SKM-1 (cell line): Measurements from ENCODE around the gene ZDHHC3.
"Not testable (repeated sequence)": the region's sequence is repeated elsewhere in the genome, so short reads cannot be mapped to it uniquely, and the experiment has no call there.

ENCODE experiments used
- DNase-seq: peaks from one replicate; lab custom pipeline; 2025; ENCODE audit not compliant: unreplicated experiment; lab: John Stamatoyannopoulos, UW

Gene ZDHHC3

GRCh38 chr3:44966795-44967278, 9.1 kb downstream of the ZDHHC3 start:
- peak; percentile 83 for DNase-seq

DNA sequence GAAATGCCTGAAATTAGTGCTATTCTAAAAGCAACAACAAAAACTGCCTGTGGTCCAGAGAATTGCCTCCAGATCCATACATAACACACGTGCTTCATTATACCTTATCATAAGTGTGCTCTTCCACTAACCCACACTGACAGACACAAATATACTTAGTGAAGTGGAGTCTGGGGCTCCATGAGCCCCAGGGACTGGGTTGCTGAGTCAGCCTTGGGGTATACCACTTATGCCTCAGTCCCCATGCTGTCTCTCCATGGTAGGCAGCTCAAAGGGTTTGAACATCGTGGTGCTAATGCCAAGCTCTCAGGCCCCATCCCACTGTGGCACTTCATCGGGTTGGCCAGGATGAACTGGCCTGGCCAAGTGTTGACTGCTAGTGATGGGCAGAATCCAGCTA, 10.8 kb downstream of the ZDHHC3 start:
- no peak for DNase-seq

GRCh38 chr3:44963571-44964325, 12.2 kb downstream of the ZDHHC3 start:
- no peak for DNase-seq

DNA sequence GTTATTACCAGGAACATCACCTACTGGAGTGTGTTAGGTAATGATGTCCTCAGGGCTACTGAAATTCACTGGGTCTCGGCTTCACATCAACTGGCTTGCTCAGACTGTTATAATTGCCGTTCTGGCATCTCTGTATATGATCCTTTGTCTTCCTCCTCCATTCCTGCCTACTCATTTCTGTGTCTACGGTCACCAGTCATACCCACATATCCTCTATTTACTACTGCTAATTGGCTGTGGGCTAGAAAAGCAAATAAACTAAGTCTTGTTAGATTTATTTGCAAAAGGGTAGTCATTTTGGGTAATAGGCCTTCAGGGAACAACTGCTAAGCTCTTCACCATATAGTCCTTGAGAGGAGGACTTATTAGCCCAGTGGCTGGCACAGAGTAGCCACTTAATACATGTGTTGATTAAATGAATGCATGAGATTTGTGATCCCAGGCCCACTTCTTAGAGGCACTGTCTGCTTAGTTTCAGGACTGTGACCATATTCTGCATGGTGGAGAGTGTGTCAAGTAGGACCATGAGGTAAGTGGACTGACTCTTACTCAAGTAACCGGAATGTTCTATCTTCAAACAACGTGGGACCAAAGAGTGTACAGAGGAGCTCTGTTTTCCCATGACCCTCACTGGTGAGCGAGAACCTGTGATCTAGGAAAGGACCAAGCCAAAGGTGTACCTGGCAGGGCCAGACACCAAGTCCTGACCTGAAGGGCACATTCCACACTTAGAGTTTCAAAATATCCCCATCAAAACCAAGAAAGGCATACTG, 13.2 kb downstream of the ZDHHC3 start:
- DNase-seq = no peak

DNA sequence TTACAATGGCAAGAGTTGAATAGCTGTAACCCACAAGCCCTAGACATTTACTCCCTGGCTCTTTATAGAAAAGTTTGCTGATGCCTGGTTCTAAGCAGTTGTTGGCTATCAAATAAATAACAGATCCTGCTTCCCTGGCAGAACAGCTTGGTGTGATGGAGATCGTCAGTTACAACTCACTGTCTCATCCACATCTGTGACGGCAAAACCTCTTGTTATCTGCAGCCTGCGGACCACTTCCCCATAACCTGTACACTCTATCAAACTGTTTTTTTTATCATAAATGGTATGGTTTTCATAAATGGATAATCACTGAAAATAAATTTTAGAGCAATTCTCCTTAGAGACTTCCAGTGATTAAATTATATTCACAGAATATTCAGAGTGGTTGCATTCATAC, 14.1 kb downstream of the ZDHHC3 start:
- DNase-seq = no peak

DNA sequence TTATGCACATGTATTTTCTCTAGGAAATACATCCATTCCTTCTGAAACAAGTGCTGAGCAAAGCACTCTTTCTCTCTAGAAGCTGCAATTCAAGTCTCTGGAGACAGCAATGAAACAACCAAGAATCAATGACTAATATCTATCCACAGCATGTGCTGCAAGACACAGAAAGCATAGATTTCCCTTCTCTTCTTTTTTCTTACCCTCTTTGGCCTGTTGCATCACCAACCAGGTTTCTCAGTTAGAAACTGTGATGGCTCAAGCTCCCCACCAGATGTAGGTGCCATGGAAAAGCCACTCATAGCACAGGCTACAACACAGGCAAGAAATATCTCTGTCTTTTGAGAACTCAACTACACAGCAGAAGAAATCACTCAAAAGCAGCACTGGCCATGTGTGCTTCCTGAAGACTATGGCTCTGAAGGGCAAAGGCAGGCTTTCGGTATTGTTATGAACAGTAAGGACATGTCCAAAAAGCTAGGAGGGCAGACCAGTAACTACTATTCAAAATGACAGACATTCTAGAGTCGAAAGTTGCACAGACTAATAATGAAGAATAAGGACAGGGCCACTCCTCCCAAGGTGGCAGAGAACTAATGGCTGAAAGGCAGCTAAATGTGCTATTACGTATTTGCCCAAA, 15.5 kb downstream of the ZDHHC3 start:
- no peak for DNase-seq

- no peak for DNase-seq
Observed at GRCh38 chr3:44958386-44958785, 17.6 kb downstream of the ZDHHC3 start.

- DNase-seq = no peak
Observed at GRCh38 chr3:44957986-44958385, 18.0 kb downstream of the ZDHHC3 start.

- no peak for DNase-seq
Observed at GRCh38 chr3:44955917-44956316, 20.1 kb downstream of the ZDHHC3 start.

DNA sequence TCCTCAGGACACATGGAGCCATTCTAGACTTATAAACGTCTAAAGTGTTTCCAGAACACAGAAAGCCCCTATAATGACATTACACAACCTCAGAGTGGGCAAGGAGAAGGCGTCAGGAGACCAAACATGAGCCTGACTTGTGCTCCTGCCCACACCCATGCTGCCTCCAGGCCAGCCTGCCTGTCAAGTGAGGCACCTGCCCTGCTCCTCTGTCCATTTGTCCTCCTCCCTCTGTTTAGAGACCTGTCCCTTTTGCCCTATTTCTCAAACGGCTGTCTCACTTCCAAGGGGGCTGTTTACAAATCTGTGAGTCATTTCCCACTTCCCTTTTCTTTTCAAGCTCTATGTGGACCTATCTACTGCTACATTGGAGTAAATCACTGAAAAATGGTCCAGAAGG, 21.0 kb downstream of the ZDHHC3 start:
- DNase-seq = peak; percentile 79

GRCh38 chr3:44954304-44954703, 21.7 kb downstream of the ZDHHC3 start:
- no peak for DNase-seq

DNA sequence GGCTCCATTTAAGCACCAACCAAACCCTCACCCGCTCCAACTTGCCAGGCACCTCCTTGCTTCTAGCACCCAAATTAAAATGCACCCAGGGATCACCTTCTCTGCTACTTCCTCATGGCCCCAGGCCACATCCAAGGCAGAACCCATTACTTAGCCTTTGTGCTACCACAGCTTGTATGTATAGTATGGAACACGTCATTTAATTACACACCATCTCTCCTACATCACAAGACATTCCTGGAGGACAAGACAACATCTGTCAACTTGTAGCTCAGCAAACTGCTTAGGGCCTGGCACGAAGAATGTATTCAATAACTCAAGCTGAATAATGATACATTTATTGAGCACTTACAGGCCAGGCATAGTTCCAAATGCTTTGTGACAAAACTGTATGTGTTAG, 23.3 kb downstream of the ZDHHC3 start:
- DNase-seq = no peak

DNA sequence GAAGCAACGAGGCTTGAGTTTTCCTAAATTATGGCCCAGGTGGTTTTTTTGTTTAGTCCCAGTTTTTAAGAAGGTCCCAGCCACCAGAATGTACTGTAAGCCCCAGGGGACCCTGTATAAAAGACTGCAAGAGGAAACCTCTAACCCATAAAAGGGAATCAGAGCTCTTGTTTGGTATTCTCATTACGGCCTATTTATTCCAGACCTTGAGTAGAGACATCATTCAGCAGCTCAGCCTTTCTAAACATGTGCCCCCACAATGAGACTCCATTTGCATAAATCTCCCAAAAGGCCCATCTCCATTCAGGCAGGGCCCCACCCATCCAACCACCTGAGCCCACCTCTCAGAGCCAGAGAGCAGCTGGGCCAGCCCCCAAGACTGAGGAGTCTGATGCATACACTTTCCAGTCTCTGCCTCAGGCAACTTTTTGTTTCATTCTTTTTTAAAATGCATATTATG, 25.7 kb downstream of the ZDHHC3 start:
- DNase-seq = no peak

GRCh38 chr3:44949770-44950169, 26.2 kb downstream of the ZDHHC3 start:
- not testable (repeated sequence) for DNase-seq

GRCh38 chr3:44948239-44948638, 27.7 kb downstream of the ZDHHC3 start:
- DNase-seq = no peak

DNA sequence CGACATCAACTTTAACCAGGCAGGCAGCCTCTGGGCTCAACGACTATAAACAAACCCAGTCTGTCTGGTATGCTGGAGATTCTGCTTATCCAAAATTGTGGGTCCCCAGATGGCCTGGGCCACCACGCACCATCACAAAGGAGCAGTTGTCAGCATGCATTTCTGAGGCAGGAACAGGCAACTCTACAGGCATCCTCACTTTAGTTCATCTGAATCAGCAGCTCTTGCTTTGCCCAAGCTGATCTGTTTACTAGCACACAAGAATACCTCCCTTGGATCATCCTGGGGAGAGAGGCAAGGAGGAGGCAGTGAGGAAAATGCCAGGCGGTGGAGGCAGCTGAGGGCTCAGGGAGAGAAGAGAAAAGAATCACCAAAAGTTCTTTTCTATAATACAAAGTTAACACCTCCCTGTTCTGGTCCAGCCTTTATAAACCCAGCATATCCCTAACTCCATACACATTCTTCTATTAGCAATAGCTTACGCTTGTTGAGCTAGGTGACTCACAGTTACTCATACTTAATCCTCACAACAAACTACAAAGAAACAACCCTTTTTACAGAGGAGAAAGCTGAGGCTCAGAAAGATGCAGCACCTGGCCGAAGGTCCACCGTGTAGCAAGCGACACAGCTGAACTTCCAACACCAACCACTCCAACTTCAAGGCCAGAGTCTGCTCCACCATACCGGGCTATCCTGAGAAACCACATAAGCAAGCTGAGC, 33.6 kb downstream of the ZDHHC3 start:
- no peak for DNase-seq

DNA sequence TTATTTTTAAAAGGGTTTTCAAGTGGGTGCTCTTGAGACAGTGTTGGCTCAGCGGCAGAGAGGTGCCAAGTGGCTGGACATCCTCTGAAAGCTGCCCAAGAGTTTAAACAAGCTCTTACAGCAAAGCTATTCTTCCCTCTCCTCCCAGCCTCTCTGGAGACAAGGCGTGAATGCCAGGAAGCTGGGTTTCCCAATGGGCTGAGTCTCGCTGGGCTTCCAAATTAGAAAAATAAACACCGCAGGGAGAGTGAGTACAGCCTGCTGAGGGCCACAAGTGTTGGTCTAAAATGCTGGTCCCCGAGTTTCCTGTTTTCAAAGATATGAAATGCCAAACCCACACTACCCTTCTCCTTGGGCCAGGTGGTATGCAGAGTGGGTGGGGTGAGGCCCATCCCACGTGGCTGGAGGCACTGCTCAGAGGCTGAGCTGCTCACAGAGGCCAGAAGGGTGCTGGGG, 36.4 kb downstream of the ZDHHC3 start:
- DNase-seq = no peak

DNA sequence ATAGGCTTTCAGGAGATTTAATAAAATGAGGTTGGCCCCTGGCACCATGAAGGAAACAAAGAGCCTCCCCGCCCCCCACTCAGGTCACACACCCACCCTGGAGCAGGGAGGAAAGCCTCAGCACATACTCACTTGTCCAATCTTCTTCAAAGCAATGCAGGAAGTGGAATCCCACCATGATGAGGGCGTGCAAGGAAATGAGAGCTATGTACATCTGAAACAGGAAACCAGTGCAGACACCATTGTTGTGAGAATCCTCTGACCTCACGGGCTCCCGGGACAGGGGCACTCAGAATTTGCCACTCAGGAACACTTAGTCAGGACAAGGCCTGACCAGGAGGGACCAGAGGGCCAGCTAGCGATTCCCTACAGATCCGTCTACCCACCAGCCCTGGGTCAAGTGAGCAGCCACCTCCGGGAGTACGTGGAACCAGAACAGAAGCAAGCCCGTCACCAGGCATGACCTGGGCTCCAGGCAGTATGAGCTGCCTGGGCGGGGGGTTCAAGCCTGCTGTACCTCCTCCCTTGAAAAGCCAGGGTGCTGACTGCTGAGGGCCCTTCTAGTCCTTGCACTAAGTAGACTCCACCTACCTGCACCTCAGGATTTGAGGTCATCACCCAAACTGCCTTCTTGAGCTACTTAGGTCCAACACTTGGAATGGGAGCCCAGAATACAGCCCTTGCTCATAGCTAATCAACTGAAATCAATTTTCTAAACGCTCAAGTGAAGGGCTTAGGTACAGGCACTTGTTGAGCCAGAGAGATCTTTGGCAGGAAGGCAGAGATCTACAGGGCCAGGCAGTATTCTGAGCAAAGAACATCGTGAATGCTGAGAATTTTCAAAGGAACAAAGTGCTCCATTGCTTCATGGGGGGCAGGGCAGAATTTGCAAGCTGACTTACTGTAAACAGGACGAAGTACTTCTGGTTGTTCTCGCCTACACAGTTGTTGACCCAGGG, 42.7 kb downstream of the ZDHHC3 start:
- DNase-seq = no peak

DNA sequence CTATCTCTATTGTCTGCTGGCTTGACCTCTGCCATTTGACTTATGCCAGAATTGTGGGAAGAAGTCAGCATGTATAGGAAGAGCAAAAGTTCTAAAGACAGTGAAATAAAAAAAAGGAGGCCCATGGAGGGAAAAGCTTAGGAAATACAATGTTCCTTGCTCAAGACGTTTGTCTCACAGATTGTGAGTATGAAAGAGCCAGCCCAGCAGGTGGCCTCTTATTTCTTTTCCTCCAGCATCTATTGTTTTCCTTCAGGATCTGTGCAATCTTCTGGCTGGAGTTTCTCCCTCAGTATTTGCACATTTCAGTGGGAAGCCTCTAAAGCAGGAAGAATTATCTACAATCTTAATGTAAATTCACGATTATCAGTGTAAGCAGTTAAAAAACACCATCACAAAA, 43.7 kb downstream of the ZDHHC3 start:
- DNase-seq = no peak

- no peak for DNase-seq
Observed at GRCh38 chr3:44931791-44932190, 44.2 kb downstream of the ZDHHC3 start.
